ENCODE measurements around the gene DTWD2.
"Not testable (repeated sequence)": the region's sequence is repeated elsewhere in the genome, so short reads cannot be mapped to it uniquely, and the experiment has no call there.

The DTWD2 gene

GRCh38 chr5:118994595-118994994 is 6.2 kb upstream of the DTWD2 start:
- DNase-seq = no peak

- DNase-seq = not testable (repeated sequence)
Observed at GRCh38 chr5:118993118-118993517, 4.8 kb upstream of the DTWD2 start.

GRCh38 chr5:118992055-118992454 is 3.7 kb upstream of the DTWD2 start:
- DNase-seq = not testable (repeated sequence)

GRCh38 chr5:118990582-118990981 is 2.2 kb upstream of the DTWD2 start:
- no peak for DNase-seq

GRCh38 chr5:118989816-118990215 is 1.5 kb upstream of the DTWD2 start:
- DNase-seq = no peak

GRCh38 chr5:118988866-118989180 is 476 bp upstream of the DTWD2 start:
- no peak for DNase-seq

- no peak for DNase-seq
Observed at GRCh38 chr5:118984602-118985001, 3.7 kb downstream of the DTWD2 start.

- no peak for DNase-seq
Observed at GRCh38 chr5:118981783-118982182, 6.6 kb downstream of the DTWD2 start.

- DNase-seq = no peak
Observed at GRCh38 chr5:118980438-118980837, 7.9 kb downstream of the DTWD2 start.

GRCh38 chr5:118980017-118980416 is 8.3 kb downstream of the DTWD2 start:
- no peak for DNase-seq

- DNase-seq = not testable (repeated sequence)
Observed at GRCh38 chr5:118973779-118974445, 14.4 kb downstream of the DTWD2 start.

- DNase-seq = no peak
Observed at GRCh38 chr5:118968925-118969375, 19.4 kb downstream of the DTWD2 start.

GRCh38 chr5:118968406-118968911 is 19.9 kb downstream of the DTWD2 start:
- no peak for DNase-seq

GRCh38 chr5:118967059-118967508 is 21.3 kb downstream of the DTWD2 start:
- no peak for DNase-seq

- no peak for DNase-seq
Observed at GRCh38 chr5:118965890-118966289, 22.5 kb downstream of the DTWD2 start.

- DNase-seq = not testable (repeated sequence)
Observed at GRCh38 chr5:118964970-118965369, 23.4 kb downstream of the DTWD2 start.

- DNase-seq = not testable (repeated sequence)
Observed at GRCh38 chr5:118964388-118964787, 24.0 kb downstream of the DTWD2 start.

- DNase-seq = no peak
Observed at GRCh38 chr5:118963169-118963568, 25.2 kb downstream of the DTWD2 start.

GRCh38 chr5:118960557-118960956 is 27.8 kb downstream of the DTWD2 start:
- no peak for DNase-seq

GRCh38 chr5:118956727-118957126 is 31.6 kb downstream of the DTWD2 start:
- no peak for DNase-seq

- no peak for DNase-seq
Observed at GRCh38 chr5:118953652-118954005, 34.7 kb downstream of the DTWD2 start.

GRCh38 chr5:118952992-118953651 is 35.2 kb downstream of the DTWD2 start:
- no peak for DNase-seq

GRCh38 chr5:118952306-118952705 is 36.0 kb downstream of the DTWD2 start:
- DNase-seq = not testable (repeated sequence)

GRCh38 chr5:118950354-118950753 is 38.0 kb downstream of the DTWD2 start:
- not testable (repeated sequence) for DNase-seq

All from activated effector memory CD4-positive, alpha-beta T cell treated with Interleukin-2 at 50 U/mL for 16 hours (primary cell).